Epithelial cell of proximal tubule (primary cell): ENCODE data around the gene B3GNT8. TPM values are rescaled to one million over a fixed set of nuclear protein-coding genes. Genes with fewer than 3 reads are reported as not detected.
A peak's percentile ranks its signal among the peaks of the same experiment; 100 is the strongest.

Source experiments
- DNase-seq: peaks from one replicate; pipeline ENCODE4 v3.0.0-alpha.2; 2011; ENCODE audit warnings: low read depth
- H3K4me3 ChIP-seq: 2 replicates; pipeline ENCODE4 v1.5.1; 2011; ENCODE audit warnings: low read depth, mild to moderate bottlenecking, low read length
- CTCF ChIP-seq: conservative IDR thresholded peaks from 2 replicates; pipeline ENCODE4 v1.5.1; 2012; ENCODE audit warnings: low read depth, mild to moderate bottlenecking, low read length
- total RNA-seq: library from RNA; depleted of rRNA; stranded (reverse); fragments of >200 nt; gene quantifications from 2 replicates; pipeline ENCODE4 v1.2.3, GENCODE V29; 2015

B3GNT8 gene
- total RNA-seq, 1 donor from 2014 or later: 2.4 TPM

GRCh38 chr19:41407271-41407670 is 19.9 kb downstream of the B3GNT8 start:
- no peak for TF ChIP-seq CTCF
- H3K4me3 ChIP-seq: no peak overlapping the region
- no peak for DNase-seq

DNA sequence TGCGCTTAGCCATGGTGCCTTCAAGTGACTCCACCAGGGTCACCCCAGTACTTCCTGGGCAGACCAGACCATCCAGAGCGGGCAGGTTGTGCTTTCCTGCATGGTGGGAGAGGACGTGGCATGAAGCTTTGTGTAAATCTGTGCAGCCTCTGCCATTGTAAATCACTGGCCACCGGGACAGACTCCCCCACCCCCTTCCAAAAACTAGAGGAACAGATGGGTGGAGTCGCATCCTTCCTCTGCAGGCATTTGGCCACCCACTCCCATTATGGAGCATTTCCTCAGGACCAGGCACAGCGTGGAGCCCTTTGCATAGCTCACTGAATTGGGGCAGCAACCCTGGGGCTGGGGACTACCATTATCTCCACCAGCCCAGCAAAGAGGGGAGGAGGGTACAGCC is 21.4 kb downstream of the B3GNT8 start:
- no peak for TF ChIP-seq CTCF
- DNase-seq: no peak
- no peak overlapping the region for H3K4me3 ChIP-seq

GRCh38 chr19:41403181-41403970 is 23.8 kb downstream of the B3GNT8 start:
- TF ChIP-seq CTCF: no peak
- DNase-seq: no peak
- no peak overlapping the region for H3K4me3 ChIP-seq

DNA sequence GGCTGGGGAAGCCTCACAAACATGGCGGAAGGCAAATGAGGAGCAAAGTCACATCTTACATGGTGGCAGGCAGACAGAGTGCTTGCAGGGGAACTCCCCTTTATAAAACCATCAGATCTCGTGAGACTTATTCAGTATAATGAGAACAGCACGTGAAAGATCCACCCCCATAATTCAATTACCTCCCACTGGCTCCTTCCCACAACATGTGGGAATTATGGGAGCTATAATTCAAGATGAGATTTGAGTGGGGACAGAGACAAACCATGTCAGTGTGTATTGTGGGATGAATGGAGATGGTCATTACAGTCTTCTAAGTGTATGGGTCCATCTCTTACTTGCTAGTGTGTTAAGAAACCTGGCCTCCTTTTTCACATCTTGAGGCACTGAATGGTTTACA is 25.2 kb downstream of the B3GNT8 start:
- no peak overlapping the region for H3K4me3 ChIP-seq
- no peak for DNase-seq
- TF ChIP-seq CTCF: no peak

- no peak overlapping the region for H3K4me3 ChIP-seq
- no peak for DNase-seq
- TF ChIP-seq CTCF: no peak
These were observed 25.7 kb downstream of the B3GNT8 start for GRCh38 chr19:41401483-41401882.

DNA sequence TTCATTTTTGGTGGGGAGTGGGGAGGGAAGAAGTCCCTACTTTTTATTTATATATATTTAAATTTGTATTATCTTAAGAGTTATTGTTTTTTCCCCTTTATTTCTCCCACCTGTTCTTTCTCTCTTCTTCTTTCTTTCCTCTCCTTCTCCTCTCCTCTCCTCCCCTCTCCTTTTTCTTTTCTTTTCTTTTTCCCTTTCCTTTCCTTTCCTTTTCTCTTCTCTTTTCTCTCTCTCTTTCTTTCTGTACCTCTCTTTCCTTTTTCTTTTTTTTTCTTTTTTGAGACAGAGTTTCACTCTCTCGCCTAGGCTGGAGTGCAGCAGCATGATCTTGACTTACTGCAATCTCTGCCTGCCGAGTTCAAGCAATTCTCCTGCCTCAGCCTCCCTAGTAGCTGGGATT is 27.6 kb downstream of the B3GNT8 start:
- H3K4me3 ChIP-seq: no peak overlapping the region
- no peak for DNase-seq
- TF ChIP-seq CTCF: no peak

- peak overlapping the region; percentile 99 for H3K4me3 ChIP-seq
- DNase-seq: no peak
- TF ChIP-seq CTCF: no peak
These were observed 28.1 kb downstream of the B3GNT8 start for GRCh38 chr19:41399091-41399490.
